NCI-H446 (cell line): Measurements from ENCODE around the gene APOL1.
"Not testable (repeated sequence)": the region's sequence is repeated elsewhere in the genome, so short reads cannot be mapped to it uniquely, and the experiment has no call there.

Experiments
- DNase-seq, 2 experiments: peaks; one replicate each; lab custom pipeline; 2025; lab: John Stamatoyannopoulos, UW

APOL1 gene, protein sequence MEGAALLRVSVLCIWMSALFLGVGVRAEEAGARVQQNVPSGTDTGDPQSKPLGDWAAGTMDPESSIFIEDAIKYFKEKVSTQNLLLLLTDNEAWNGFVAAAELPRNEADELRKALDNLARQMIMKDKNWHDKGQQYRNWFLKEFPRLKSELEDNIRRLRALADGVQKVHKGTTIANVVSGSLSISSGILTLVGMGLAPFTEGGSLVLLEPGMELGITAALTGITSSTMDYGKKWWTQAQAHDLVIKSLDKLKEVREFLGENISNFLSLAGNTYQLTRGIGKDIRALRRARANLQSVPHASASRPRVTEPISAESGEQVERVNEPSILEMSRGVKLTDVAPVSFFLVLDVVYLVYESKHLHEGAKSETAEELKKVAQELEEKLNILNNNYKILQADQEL

DNA sequence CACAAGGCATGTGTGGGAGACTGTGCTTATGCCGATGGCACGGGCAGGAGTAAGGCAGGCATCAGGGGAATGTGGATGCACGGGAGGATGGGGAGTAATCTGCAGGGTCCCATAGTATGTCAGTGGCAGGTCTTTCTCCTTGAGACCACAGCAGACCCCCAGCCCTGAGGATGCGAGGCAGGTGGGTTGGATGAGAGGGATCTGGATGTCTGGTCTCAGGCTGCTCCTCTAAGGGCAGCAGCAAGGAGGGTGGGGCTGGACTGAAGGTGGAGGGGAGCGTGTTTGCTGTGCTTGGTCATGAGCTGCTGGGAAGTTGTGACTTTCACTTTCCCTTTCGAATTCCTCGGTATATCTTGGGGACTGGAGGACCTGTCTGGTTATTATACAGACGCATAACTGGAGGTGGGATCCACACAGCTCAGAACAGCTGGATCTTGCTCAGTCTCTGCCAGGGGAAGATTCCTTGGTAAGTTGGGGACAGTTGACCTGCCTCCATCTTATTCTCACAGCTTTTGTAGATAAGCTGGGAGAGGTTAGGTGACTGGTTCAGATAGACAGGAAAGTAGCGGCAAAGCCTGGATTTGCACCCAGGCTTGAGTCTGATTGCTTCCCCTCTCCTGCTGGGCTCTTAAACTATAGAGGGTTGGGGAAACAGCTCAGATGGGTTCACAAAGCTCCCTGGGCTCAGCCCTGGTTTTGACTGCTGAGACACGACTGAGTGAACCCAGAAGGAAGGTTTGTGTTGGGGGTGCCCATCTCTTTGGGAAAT, at the start of gene APOL1:
APOL1 (plus strand) TSS at position 380 of the 769 bp plus-strand sequence. CDS start 1,823 bp downstream, outside the sequence.
- DNase-seq = no peak

GRCh38 chr22:36203441-36203840, 49.5 kb upstream of the APOL1 start:
- DNase-seq = not testable (repeated sequence)

DNA sequence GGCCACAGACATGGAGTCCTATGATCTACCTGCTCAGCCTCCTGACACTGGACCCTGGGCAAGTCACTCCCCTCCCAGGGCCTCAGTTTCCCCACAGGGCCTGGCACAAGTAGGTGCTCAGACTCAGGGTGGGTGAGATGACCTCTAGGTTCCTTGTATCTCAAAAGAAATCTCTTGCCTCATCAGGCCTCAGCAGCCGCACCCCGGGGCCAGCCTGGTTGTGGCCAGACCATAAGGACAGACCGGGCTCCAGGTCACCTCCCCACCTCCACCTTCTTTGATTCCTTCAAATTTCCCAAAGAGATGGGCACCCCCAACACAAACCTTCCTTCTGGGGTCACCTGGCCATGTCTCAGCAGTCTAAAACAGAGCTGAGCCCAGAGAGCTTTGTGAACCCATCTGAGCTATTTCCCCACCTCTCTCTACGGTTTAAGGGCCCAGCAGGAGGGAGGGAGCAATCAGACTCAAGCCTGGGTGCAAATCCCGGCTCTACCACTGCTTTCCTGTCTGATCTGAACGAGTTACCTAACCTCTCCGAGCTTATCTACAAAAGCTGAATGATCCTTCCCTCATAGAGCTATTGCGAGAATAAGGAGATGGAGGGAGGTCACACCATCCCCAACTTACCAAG, 48.8 kb upstream of the APOL1 start:
- DNase-seq = no peak

DNA sequence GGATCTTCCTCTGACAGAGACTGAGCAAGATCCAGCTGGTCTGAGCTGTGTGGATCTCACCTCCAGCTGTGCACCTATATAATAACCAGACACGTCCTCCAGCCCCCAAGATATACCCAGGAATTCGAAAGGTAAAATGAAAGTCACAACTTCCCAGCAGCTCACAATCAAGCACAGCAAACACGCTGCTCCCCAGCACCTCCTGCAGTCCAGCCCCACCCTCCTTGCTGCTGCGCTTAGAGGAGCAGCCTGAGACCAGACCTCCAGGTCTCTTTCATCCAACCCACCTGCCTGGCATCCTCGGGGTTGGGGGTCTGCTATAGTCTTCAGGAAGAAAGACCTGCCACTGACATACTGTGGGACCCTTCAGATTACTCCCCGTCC, 48.3 kb upstream of the APOL1 start:
- no peak for DNase-seq

- not testable (repeated sequence) for DNase-seq
Measured at GRCh38 chr22:36205573-36205972, 47.4 kb upstream of the APOL1 start.

DNA sequence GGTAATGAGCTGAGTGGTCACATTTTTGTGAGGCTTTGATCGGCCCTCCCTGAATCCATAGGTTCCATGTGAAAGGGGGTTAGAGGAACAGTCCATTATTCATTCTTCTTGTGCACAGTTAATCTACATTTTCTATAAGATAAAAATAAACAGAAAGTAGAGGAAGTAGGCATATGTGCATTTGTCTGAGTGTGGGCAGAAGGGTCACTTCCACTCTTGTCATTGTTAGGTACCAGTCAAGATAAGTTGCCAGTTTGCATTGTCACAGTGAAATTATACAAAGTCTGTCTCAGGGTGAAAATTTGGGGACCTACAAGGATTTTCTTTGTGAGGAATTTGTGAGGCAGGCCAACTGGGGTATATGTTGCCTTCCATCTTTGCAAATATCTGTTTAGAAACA, 46.7 kb upstream of the APOL1 start:
- no peak for DNase-seq

GRCh38 chr22:36208162-36208765, 44.7 kb upstream of the APOL1 start:
- no peak for DNase-seq

DNA sequence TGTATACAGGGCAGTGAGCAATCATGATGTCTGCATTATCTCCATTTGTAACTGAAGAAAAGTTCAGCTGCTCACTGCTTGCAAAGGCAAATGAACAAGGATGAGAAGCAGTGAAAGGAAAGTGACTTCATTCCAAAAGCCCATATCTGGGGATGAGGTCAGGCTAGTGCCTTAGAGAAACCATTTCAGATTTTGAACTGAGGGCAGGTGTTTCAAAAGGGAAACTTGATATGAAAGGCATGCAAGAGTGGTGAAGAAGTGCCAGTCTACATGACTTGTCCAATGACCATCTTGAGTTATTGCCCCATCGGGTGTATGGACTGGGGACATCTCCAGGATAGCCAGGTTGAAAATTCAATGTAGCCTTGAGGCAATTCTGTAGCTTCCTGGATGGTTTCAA, 44.0 kb upstream of the APOL1 start:
- no peak for DNase-seq

GRCh38 chr22:36209488-36209908, 43.4 kb upstream of the APOL1 start:
- not testable (repeated sequence) for DNase-seq

DNA sequence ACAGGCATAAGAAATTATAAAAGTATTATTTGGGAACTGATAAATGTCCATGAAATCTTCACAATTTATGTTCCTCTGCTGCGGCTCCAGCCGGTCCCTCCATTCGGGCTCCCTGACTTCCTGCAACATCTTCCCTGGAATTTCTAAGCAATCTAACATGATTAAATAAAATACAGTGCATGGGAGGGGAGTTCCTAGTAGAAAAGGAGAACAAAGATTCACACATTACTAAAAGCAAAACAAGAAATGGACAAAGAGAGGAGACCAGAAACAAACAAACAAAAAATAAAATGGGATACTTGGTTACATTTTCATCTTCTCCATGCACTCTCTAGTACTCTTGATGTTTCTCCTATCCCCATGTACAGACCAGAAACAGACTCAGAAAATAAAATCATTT, 42.7 kb upstream of the APOL1 start:
- no peak for DNase-seq

DNA sequence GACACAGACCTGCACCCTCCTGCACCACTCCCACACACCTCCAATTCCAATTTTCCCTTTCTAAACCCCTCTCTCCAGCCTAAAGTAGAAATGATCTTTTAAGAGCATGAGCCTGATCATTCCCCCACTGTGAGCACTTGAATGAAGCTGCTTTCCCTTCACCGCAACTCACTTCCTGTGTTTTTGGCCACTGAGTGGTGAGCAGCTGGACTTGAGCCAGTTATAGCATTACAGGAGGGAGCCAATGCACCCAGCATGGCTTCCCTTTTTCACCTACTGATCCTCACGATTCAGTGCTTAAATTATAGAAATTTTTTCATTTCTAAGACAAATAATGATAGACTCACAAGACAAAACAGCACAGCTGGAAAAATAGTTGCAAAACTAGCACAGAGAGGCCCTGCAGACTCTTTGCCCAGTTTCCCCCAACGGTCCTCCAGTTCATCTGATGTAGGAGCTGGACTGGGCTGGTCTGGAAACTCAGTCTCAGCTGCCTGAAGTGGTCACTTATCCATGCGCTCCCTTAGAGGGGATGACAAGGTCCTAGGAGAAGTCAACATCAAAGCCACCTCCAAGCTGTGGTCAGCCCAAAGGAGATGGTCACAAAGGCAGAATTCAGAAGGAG, 41.6 kb upstream of the APOL1 start:
- DNase-seq = peak in 1 of 2 experiments; percentile 14

DNA sequence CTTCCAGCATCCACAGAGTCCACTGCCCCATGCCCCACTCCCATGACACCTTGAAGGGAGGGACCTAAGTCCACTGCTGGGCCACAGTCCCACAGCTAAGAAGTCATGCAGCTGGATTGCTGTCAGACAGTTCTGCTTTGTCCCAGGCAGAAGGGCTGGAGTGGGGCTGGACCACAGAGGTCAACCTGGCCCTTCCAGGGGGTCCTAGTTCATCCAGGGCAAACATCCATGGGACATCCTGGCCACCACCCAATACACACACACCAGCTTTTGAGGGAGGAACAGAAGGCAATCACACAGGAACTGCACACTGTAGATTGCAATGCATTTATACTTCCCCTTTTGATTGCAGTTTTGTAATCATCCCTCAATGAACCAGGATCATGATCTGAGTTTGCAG, 40.0 kb upstream of the APOL1 start:
- no peak for DNase-seq

DNA sequence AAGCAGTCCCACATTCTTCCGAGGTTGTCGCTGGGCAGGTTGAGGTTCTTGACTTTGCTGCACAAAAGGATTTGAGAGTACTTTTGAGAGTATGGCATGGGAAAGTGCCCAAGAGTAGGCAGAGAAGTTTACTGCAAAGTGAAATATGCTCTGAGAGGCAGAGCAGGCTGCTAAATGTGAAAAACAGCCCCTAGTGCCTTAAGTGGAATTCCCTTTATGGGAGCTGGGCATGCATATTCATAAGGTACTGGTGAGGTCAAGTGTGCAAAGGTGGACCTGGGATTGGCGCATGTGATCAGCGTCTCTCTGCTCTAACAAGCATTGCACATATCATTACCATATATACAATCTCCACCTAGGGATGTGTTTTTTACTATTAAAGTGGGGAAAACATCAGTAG, 39.3 kb upstream of the APOL1 start:
- no peak for DNase-seq

- DNase-seq = no peak
Measured at GRCh38 chr22:36215981-36216380, 37.0 kb upstream of the APOL1 start.

DNA sequence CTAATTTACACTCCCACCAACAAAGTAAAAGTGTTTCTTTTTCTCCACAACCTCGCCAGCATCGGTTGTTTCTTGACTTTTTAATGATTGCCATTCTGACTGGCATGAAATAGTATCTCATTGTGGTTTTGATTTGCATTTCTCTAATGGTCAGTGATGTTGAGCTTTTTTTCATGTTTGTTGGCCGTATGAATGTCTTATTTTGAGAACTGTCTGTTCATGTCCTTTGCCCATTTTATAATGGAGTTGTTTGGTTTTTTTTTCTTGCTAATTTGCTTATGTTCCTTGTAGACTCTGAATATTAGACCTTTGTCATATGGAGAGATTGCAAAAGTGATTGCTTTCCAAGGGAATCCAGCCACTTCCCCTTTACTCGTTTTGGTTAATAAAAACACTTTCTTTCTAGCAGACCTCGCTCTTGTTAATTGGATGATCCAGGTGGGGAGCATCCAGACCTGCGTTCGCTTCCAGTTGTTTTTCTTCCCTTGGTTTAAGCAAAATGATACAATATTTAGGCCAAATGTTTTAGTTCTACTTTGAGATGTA, 34.2 kb upstream of the APOL1 start:
- DNase-seq = no peak

DNA sequence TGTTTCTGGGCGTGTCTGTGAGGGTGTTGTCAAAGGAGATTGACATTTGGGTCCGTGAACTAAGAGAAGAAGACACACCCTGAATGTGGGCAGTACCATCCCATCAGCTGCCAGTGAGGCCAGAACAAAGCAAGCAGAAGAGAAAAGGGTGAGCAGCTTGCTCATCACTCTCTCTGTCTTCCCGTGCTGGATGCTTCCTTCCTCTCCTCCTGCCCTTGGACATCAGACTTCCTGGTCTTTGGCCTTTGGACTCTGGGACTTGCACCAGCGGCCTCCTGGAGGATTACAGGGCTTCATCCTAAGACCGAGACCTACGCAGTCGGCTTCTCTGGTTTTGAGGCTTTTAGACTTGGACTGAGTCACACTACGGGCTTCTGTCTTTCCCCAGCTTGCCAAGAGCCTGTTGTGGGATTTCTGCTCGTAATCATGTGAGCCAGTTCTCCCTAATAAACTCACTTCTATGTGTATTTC, 32.4 kb upstream of the APOL1 start:
- DNase-seq = peak; percentile 35 to 75

DNA sequence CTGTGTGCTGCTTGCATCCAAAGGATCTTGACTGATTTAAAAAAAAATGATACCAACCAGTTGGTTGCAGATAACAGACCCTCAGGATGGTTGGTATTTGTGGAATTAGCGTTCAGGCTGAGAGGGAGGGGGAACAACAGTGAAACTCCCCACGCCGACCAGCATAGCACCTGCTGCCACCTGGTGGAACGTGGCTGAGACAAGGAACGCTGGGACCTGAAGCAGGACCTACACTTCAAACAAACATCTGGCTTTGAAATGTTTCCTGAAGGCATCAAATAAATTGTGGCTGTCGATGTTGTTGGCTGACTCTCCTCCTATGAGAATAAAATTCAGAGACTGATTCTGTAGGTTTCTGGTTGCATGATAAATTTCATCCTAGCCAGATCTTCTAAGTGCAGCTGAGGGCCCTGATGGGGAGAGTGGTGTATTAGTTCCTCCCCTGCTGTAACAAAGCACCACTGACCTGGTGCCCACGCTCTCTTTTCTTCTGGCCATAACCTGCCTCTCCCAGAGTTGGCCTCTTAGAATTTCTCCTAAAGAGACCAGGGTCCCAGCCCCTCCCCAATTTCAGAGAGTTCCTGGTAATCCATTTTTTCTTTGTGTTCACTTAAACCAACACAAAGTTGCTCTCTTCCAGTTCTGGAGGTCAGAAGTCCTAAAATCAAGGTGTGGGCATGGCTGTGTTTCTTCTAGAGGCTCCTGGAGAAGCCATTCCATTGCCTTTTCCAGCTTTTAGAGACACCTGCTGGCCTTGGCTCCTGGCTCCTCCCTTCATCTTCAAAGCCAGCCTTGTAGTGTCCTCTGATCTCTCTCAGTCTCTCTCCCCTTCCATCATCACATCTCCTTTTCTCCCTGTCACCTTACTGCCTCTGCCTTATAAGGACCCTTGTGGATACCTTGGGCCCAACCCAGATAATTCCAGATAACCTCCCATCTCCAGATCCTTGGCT, 30.9 kb upstream of the APOL1 start:
- DNase-seq = no peak

DNA sequence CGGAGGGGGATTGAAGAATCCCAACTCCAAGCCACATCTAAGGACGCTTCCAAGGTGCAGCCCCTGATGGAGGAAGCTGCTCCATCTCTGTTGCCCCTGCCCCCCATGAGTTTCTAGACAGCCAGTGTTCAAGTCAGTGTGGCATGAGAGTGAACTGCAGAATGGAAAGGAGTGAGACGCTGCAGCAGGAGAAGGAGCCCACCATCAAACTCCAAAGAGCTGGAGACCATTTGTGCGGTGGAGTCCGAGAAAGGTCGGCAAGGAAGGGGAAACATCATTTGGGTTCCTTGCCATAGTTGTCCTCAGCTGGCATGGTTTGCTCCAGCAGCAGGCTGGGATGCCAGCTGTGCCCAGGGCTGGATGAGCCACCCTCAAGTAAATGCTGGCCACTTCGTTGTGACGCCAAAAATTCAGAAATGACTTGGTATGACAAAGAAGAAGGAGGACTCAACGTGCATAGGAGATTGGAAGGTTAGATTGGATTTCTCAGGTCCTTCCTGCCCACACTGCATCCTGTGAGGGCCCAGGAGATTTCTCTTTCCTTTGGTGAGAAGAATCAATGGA, 30.0 kb upstream of the APOL1 start:
- no peak for DNase-seq

- DNase-seq = no peak
Measured at GRCh38 chr22:36223504-36223903, 29.4 kb upstream of the APOL1 start.

GRCh38 chr22:36224245-36224644, 28.7 kb upstream of the APOL1 start:
- no peak for DNase-seq
